DMS53 treated with DMSO at 0.1 percent for 48 hours (cell line): ENCODE measurements around the gene RIPK1.
"Not testable (repeated sequence)": the region's sequence is repeated elsewhere in the genome, so short reads cannot be mapped to it uniquely, and the experiment has no call there.

Experiments
- DNase-seq: peaks from one replicate; lab custom pipeline; 2025; ENCODE audit not compliant: unreplicated experiment; lab: John Stamatoyannopoulos, UW

RIPK1 gene

GRCh38 chr6:3045369-3045768, 22.9 kb upstream of the RIPK1 start:
- no peak for DNase-seq

- no peak for DNase-seq
These were observed 22.5 kb upstream of the RIPK1 start for GRCh38 chr6:3045777-3046176.

- DNase-seq, result no peak
These were observed 22.0 kb upstream of the RIPK1 start for GRCh38 chr6:3046295-3046694.

GRCh38 chr6:3048009-3048408, 20.3 kb upstream of the RIPK1 start:
- not testable (repeated sequence) for DNase-seq

GRCh38 chr6:3052481-3053230, 15.6 kb upstream of the RIPK1 start:
- no peak for DNase-seq

- no peak for DNase-seq
These were observed 15.1 kb upstream of the RIPK1 start for GRCh38 chr6:3053231-3053508.

- DNase-seq, result not testable (repeated sequence)
These were observed 13.8 kb upstream of the RIPK1 start for GRCh38 chr6:3054229-3055157.

GRCh38 chr6:3055158-3055499, 13.2 kb upstream of the RIPK1 start:
- not testable (repeated sequence) for DNase-seq

GRCh38 chr6:3057063-3057770, 11.1 kb upstream of the RIPK1 start:
- no peak for DNase-seq

- no peak for DNase-seq
These were observed 9.3 kb upstream of the RIPK1 start for GRCh38 chr6:3058957-3059356.

GRCh38 chr6:3060092-3060491, 8.2 kb upstream of the RIPK1 start:
- DNase-seq, result not testable (repeated sequence)

- no peak for DNase-seq
These were observed 6.8 kb upstream of the RIPK1 start for GRCh38 chr6:3061501-3061941.

GRCh38 chr6:3063340-3063732, 5.0 kb upstream of the RIPK1 start:
- DNase-seq, result peak; percentile 19

- DNase-seq, result peak; percentile 86
These were observed 4.3 kb upstream of the RIPK1 start for GRCh38 chr6:3063733-3064700.

- no peak for DNase-seq
These were observed 3.3 kb downstream of the RIPK1 start for GRCh38 chr6:3071568-3071967.

- no peak for DNase-seq
These were observed 4.5 kb downstream of the RIPK1 start for GRCh38 chr6:3072798-3073197.

- DNase-seq, result no peak
These were observed 5.1 kb downstream of the RIPK1 start for GRCh38 chr6:3073382-3073781.

- no peak for DNase-seq
These were observed 7.4 kb downstream of the RIPK1 start for GRCh38 chr6:3075772-3076113.

- DNase-seq, result no peak
These were observed 8.0 kb downstream of the RIPK1 start for GRCh38 chr6:3076320-3076719.

GRCh38 chr6:3077430-3077829, 9.1 kb downstream of the RIPK1 start:
- no peak for DNase-seq

GRCh38 chr6:3078952-3079351, 10.7 kb downstream of the RIPK1 start:
- not testable (repeated sequence) for DNase-seq
